ENCODE results near the gene DBNDD2.

DBNDD2 gene

DNA sequence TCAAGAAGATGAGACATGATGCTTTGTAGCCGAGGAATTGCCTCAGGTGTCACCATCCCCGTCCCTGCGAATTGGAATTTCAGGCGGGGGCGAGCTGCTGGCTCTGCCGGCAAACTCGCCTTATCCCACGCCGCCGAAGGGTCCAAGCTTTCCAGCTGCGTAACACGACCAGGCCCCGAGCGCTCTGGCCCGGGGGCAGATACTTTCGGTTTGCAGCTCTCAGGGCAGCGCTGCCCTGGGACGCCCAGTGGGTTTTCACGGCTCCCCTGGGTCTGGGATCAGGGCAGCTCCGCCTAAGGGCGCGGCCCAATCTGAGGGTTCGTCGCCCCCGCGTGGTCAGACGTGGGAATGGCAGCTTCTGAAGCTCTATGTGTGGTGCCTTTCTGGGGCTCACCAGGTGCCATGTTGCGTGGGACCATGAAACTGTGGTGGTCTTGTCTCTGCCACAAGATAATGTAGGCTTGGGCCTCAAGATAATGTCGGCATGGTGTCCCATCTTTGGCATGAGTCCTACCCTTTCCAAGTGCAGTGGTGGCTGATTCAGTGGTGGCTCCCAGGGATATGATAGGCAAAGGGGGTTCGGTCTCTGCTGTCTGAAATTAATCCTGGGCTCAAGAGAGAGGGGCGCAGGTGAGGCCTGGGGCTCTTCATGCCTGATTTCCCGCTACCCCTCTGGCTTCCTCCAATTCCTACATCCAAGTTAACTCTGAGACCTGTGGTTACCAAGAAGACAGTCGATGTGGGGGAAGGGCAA lies 28.8 kb downstream of the DBNDD2 start (continued):
- TF ChIP-seq ZNF24 (tag by site-specific recombination; IDR thresholded peaks at IDR 0.05), result 0 out of 2 replicates have a peak, but pooled peaks have one; percentile 30
- no peak for TF ChIP-seq ZNF248 (tag by site-specific recombination; IDR thresholded peaks at IDR 0.05)
- no peak for TF ChIP-seq GLI4 (tag by site-specific recombination; IDR thresholded peaks at IDR 0.05)
- TF ChIP-seq ZSCAN16 (tag by site-specific recombination; IDR thresholded peaks at IDR 0.05), result no peak
- TF ChIP-seq, protein P1, sequence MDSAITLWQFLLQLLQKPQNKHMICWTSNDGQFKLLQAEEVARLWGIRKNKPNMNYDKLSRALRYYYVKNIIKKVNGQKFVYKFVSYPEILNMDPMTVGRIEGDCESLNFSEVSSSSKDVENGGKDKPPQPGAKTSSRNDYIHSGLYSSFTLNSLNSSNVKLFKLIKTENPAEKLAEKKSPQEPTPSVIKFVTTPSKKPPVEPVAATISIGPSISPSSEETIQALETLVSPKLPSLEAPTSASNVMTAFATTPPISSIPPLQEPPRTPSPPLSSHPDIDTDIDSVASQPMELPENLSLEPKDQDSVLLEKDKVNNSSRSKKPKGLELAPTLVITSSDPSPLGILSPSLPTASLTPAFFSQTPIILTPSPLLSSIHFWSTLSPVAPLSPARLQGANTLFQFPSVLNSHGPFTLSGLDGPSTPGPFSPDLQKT (IDR thresholded peaks at IDR 0.05; ENCODE audit: borderline replicate concordance, low read depth, low read length), result no peak
- no peak for TF ChIP-seq ZNF624 (tag by site-specific recombination; IDR thresholded peaks at IDR 0.05)
- 0 out of 2 replicates have a peak, but pooled peaks have one; percentile 34 for TF ChIP-seq ZNF324 (tag by site-specific recombination; IDR thresholded peaks at IDR 0.05)
- peak; percentile 85 for TF ChIP-seq KLF8 (tag by site-specific recombination; IDR thresholded peaks at IDR 0.05)
- TF ChIP-seq, protein P2, sequence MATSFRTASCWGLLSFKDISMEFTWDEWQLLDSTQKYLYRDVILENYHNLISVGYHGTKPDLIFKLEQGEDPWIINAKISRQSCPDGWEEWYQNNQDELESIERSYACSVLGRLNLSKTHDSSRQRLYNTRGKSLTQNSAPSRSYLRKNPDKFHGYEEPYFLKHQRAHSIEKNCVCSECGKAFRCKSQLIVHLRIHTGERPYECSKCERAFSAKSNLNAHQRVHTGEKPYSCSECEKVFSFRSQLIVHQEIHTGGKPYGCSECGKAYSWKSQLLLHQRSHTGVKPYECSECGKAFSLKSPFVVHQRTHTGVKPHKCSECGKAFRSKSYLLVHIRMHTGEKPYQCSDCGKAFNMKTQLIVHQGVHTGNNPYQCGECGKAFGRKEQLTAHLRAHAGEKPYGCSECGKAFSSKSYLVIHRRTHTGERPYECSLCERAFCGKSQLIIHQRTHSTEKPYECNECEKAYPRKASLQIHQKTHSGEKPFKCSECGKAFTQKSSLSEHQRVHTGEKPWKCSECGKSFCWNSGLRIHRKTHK (tag by site-specific recombination; IDR thresholded peaks at IDR 0.05), result no peak
- TF ChIP-seq ZFHX2 (tag by site-specific recombination; conservative IDR thresholded peaks at IDR 0.05), result peak; percentile 75
- no peak for TF ChIP-seq ZNF677 (tag by site-specific recombination; IDR thresholded peaks at IDR 0.05)
- TF ChIP-seq, protein P3, sequence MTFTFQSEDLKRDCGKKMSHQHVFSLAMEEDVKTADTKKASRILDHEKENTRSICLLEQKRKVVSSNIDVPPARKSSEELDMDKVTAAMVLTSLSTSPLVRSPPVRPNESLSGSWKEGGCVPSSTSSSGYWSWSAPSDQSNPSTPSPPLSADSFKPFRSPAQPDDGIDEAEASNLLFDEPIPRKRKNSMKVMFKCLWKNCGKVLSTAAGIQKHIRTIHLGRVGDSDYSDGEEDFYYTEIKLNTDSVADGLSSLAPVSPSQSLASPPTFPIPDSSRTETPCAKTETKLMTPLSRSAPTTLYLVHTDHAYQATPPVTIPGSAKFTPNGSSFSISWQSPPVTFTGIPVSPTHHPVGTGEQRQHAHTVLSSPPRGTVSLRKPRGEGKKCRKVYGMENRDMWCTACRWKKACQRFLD (tag by site-specific recombination; IDR thresholded peaks at IDR 0.05), result no peak
- peak; percentile 92 for TF ChIP-seq ZBTB8A (tag by site-specific recombination; IDR thresholded peaks at IDR 0.05)
- TF ChIP-seq, protein P4, sequence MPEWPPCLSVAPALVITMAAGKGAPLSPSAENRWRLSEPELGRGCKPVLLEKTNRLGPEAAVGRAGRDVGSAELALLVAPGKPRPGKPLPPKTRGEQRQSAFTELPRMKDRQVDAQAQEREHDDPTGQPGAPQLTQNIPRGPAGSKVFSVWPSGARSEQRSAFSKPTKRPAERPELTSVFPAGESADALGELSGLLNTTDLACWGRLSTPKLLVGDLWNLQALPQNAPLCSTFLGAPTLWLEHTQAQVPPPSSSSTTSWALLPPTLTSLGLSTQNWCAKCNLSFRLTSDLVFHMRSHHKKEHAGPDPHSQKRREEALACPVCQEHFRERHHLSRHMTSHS (tag by site-specific recombination; IDR thresholded peaks at IDR 0.05), result no peak
- no peak for TF ChIP-seq ZNF354C (tag by site-specific recombination; IDR thresholded peaks at IDR 0.05; ENCODE audit: borderline replicate concordance, low read depth)
- TF ChIP-seq, protein P5, sequence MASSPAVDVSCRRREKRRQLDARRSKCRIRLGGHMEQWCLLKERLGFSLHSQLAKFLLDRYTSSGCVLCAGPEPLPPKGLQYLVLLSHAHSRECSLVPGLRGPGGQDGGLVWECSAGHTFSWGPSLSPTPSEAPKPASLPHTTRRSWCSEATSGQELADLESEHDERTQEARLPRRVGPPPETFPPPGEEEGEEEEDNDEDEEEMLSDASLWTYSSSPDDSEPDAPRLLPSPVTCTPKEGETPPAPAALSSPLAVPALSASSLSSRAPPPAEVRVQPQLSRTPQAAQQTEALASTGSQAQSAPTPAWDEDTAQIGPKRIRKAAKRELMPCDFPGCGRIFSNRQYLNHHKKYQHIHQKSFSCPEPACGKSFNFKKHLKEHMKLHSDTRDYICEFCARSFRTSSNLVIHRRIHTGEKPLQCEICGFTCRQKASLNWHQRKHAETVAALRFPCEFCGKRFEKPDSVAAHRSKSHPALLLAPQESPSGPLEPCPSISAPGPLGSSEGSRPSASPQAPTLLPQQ (tag by site-specific recombination; IDR thresholded peaks at IDR 0.05), result peak; percentile 51; the same call in 1 of the 2 replicates
- TF ChIP-seq, protein P6, sequence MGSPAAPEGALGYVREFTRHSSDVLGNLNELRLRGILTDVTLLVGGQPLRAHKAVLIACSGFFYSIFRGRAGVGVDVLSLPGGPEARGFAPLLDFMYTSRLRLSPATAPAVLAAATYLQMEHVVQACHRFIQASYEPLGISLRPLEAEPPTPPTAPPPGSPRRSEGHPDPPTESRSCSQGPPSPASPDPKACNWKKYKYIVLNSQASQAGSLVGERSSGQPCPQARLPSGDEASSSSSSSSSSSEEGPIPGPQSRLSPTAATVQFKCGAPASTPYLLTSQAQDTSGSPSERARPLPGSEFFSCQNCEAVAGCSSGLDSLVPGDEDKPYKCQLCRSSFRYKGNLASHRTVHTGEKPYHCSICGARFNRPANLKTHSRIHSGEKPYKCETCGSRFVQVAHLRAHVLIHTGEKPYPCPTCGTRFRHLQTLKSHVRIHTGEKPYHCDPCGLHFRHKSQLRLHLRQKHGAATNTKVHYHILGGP (tag by site-specific recombination; IDR thresholded peaks at IDR 0.05), result no peak
- no peak for TF ChIP-seq ZFP41 (tag by site-specific recombination; IDR thresholded peaks at IDR 0.05; ENCODE audit: borderline replicate concordance)
- no peak for TF ChIP-seq ZNF211 (tag by site-specific recombination; IDR thresholded peaks at IDR 0.05; ENCODE audit: low read depth)
- TF ChIP-seq ZNF138 (tag by site-specific recombination; IDR thresholded peaks at IDR 0.05; ENCODE audit: borderline replicate concordance), result no peak
- TF ChIP-seq, protein P7, sequence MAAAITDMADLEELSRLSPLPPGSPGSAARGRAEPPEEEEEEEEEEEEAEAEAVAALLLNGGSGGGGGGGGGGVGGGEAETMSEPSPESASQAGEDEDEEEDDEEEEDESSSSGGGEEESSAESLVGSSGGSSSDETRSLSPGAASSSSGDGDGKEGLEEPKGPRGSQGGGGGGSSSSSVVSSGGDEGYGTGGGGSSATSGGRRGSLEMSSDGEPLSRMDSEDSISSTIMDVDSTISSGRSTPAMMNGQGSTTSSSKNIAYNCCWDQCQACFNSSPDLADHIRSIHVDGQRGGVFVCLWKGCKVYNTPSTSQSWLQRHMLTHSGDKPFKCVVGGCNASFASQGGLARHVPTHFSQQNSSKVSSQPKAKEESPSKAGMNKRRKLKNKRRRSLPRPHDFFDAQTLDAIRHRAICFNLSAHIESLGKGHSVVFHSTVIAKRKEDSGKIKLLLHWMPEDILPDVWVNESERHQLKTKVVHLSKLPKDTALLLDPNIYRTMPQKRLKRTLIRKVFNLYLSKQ (tag by site-specific recombination; IDR thresholded peaks at IDR 0.05; ENCODE audit: borderline replicate concordance), result no peak
- peak; percentile 86 for TF ChIP-seq ZNF600 (tag by site-specific recombination; IDR thresholded peaks at IDR 0.05)
- TF ChIP-seq OSR2 (tag by site-specific recombination; IDR thresholded peaks at IDR 0.05), result no peak
- no peak for TF ChIP-seq ZNF596 (tag by site-specific recombination; IDR thresholded peaks at IDR 0.05)
- no peak for TF ChIP-seq SETDB1 (IDR thresholded peaks at IDR 0.05; ENCODE audit: insufficient read length, low read length)
- TF ChIP-seq ZNF768 (tag by site-specific recombination; IDR thresholded peaks at IDR 0.05), result no peak
- no peak for TF ChIP-seq ZBTB7A (tag by site-specific recombination; IDR thresholded peaks at IDR 0.05; ENCODE audit: low read depth)
- TF ChIP-seq, protein P8, sequence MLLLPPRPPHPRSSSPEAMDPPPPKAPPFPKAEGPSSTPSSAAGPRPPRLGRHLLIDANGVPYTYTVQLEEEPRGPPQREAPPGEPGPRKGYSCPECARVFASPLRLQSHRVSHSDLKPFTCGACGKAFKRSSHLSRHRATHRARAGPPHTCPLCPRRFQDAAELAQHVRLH (tag by site-specific recombination; IDR thresholded peaks at IDR 0.05), result no peak
- peak; percentile 80 for TF ChIP-seq KLF1 (tag by site-specific recombination; IDR thresholded peaks at IDR 0.05)

Data from HEK293 (cell line).